Measurements from ENCODE around the gene CHD9NB.
"Not testable (repeated sequence)": the region's sequence is repeated elsewhere in the genome, so short reads cannot be mapped to it uniquely, and the experiment has no call there.

CHD9NB gene

DNA sequence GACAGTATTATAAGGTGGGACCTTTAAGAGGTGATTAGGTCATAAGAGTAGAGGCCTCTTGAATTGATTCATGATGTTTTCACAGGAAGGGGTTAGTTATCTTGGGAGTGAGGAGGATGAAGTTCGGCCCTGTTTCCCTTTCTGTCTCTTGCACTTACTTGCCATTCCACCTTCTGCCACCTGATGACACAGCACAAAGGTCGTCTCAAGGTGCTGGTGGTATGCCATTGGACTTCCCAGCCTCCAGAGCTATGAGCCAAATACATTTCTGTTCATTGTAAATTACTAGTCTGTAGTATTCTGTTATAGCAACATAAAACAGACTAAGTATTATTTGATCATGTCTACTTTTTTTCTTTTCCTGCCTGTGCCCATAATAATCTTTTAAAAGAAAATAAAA lies 25.6 kb upstream of the CHD9NB start:
- TF ChIP-seq, protein P1, sequence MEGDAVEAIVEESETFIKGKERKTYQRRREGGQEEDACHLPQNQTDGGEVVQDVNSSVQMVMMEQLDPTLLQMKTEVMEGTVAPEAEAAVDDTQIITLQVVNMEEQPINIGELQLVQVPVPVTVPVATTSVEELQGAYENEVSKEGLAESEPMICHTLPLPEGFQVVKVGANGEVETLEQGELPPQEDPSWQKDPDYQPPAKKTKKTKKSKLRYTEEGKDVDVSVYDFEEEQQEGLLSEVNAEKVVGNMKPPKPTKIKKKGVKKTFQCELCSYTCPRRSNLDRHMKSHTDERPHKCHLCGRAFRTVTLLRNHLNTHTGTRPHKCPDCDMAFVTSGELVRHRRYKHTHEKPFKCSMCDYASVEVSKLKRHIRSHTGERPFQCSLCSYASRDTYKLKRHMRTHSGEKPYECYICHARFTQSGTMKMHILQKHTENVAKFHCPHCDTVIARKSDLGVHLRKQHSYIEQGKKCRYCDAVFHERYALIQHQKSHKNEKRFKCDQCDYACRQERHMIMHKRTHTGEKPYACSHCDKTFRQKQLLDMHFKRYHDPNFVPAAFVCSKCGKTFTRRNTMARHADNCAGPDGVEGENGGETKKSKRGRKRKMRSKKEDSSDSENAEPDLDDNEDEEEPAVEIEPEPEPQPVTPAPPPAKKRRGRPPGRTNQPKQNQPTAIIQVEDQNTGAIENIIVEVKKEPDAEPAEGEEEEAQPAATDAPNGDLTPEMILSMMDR (IDR thresholded peaks at IDR 0.05; ENCODE audit: low read depth, low read length, missing control alignments) = no peak
- DNase-seq (ENCODE audit: extremely low read depth, low read depth) = no peak
- H3K4me3 ChIP-seq (replicated peaks; ENCODE audit: low read depth, low read length) = no peak overlapping the region

DNA sequence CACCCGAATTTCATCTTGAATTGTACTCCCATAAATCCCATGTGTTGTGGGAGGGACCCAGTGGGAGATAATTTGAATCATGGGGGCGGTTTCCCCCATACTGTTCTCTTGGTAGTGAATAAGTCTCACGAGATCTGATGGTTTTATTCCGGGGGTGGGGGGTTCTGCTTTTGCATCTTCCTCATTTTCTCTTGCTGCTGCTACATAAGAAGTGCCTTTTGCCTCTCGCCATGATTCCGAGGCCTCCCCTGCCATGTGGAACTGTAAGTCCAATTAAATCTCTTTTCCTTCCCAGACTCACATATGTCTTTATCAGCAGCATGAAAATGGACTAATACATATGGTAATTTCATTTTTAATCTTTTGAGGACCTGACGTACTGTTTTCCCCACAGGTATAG lies 22.8 kb upstream of the CHD9NB start:
- not testable (repeated sequence) for DNase-seq (ENCODE audit: extremely low read depth, low read depth)

DNA sequence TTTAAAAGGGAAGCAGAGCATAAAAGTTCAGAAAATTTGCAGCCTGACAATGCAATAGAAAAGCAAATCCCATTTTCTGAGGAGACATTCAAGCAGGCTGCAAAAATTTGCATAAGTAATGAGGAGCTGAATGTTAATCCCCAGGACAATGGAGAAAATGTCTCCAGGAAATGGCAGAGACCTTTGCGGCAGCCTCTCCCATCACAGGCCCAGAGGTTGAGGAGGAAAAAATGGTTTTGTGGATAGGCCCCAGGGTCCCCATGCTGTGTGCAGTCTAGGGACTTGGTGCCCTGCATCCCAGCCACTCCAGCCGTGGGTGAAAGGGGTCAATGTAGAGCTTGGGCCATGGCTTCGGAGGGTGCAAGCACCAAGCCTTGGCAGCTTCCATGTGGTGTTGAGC lies 21.6 kb upstream of the CHD9NB start:
- H3K4me3 ChIP-seq (replicated peaks; ENCODE audit: low read depth, low read length) = not testable (repeated sequence)

More for the DNA sequence above, 22.8 kb upstream of the CHD9NB start:
- H3K4me3 ChIP-seq (replicated peaks; ENCODE audit: low read depth, low read length) = not testable (repeated sequence)

DNA sequence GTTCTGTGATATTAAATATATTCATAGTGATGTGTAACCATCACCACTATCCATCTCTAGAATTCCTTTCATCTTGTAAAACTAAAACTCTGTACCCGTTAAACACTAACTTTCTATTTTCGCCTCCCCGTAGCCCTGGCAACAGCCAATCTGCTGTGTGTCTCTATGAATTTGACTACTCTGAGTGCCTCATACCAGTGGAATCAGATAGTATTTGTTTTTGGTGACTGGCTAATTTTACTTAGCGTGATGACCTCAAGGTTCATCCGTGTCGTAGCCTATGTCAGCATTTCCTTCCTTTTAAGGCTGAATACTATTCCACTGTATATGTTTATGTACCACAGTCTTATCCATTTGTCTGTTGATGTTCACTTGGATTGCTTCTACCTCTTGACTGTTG lies 20.3 kb upstream of the CHD9NB start:
- TF ChIP-seq, protein P1 (IDR thresholded peaks at IDR 0.05; ENCODE audit: low read depth, low read length, missing control alignments) = no peak
- H3K4me3 ChIP-seq (replicated peaks; ENCODE audit: low read depth, low read length) = no peak overlapping the region
- no peak for DNase-seq (ENCODE audit: extremely low read depth, low read depth)

More for the DNA sequence above, 21.6 kb upstream of the CHD9NB start:
- DNase-seq (ENCODE audit: extremely low read depth, low read depth) = not testable (repeated sequence)

DNA sequence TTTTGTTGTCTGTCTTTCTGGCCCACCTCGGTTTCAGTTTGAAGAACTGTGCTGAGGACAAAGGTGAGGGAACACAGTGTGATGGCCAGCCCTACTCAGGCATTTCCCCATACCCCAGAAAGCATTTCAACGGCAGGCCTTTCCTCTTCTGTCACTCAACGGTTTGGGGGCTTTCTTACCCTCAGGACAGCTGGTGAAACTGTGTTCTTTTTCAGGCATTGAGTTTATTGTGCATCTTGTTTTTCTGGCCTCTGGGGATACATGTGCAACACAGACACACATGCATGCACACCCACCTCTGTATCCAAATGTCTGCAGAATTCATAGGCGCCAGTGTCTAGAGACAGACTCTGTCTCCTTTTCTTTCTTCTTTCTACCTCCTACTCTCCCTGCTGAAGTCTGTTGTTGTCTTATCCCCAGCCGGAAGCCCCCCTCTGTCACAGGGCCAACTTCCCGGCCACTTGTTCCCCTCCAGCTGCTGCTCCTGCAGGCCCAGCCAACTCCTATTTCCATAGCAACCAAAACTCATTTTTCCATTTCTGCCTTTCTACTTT lies 19.1 kb upstream of the CHD9NB start:
- no peak overlapping the region for H3K4me3 ChIP-seq (replicated peaks; ENCODE audit: low read depth, low read length)
- no peak for DNase-seq (ENCODE audit: extremely low read depth, low read depth)
- TF ChIP-seq, protein P1 (IDR thresholded peaks at IDR 0.05; ENCODE audit: low read depth, low read length, missing control alignments) = no peak

DNA sequence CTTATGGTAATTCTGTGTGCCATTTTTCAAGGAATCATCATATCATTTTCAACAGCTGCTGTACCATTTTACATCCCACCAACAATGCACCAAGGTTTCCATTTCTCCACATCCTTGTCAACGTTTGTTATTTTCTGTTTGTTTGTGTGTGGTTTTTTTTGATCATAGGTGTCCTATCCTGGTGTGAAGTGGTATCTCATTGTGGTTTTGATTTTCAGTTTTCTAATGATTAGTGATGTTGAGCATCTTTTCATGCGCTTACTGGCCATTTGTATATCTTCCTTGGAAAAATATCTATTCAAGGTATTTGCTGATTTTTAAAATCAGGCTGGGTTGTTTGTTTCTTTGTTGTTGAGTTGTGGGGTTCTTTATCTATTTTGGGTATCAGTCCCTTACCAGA lies 17.1 kb upstream of the CHD9NB start:
- TF ChIP-seq, protein P1 (IDR thresholded peaks at IDR 0.05; ENCODE audit: low read depth, low read length, missing control alignments) = no peak
- no peak overlapping the region for H3K4me3 ChIP-seq (replicated peaks; ENCODE audit: low read depth, low read length)
- no peak for DNase-seq (ENCODE audit: extremely low read depth, low read depth)

DNA sequence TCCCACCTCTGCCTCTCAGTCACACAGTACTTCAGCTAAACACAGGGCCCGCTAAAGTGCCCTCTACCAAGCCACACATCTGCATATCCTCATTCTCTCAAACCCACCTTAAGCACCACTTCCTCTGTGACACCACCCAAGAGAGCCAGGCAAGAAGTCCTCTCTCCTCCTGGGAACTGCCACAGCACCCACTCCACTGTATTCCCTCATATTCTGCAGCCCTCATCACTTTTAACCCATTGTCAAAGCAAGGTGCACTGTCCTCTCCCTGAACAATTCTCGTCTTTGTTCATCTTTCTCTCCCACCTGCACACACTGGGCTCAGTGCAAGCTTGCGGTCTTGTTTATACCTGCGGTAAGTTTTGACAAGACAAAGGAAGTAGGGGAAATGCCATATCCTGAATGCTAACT lies 15.7 kb upstream of the CHD9NB start:
- DNase-seq (ENCODE audit: extremely low read depth, low read depth) = no peak

DNA sequence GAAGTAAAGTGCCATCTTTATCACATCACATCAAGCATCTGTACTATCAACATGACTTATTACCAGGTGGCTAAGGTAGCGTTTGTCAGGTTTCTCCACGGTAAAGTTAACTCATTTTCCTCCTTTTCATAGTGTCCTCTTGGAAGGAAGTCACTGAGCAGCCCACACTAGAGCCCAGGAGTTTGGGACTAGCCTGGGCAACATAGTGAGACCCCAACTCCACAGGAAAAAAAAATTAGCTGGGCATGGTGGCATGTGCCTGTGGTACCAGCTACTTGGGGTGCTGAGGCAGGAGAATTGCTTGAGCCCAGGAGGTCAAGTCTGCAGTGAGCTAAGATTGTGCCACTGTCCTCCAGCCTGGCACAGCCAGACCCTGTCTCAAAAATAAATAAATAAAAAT lies 15.0 kb upstream of the CHD9NB start:
- DNase-seq (ENCODE audit: extremely low read depth, low read depth) = no peak
- H3K4me3 ChIP-seq (replicated peaks; ENCODE audit: low read depth, low read length) = no peak overlapping the region
- TF ChIP-seq, protein P1 (IDR thresholded peaks at IDR 0.05; ENCODE audit: low read depth, low read length, missing control alignments) = no peak

More for the DNA sequence above, 15.7 kb upstream of the CHD9NB start:
- TF ChIP-seq, protein P1 (IDR thresholded peaks at IDR 0.05; ENCODE audit: low read depth, low read length, missing control alignments) = no peak
- H3K4me3 ChIP-seq (replicated peaks; ENCODE audit: low read depth, low read length) = no peak overlapping the region

Measured in HFF-Myc (cell line).